Measurements from ENCODE around the gene SHC4.

DNA sequence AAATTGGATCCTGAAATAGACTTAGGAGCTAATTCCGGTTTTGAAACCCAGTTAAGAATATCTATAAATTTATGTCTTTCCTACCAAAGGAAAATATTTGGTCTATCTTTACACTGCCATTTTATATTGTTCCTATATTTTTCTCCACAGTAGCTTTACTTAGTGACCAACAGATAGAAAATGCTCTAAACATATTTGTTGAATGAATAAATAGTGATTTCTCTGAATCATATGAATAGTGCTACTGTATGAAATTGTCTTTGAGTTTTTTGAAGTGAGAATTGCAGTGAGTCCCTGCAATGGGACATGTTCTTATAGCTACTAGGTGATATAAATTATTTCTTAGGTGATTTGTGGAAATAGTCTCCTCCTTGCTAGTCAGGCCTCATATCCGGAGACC is 104.3 kb downstream of the SHC4 start:
- TF ChIP-seq POLR2A (IDR thresholded peaks at IDR 0.05; ENCODE audit: extremely low read depth, insufficient read length): no peak
- TF ChIP-seq, protein P1, sequence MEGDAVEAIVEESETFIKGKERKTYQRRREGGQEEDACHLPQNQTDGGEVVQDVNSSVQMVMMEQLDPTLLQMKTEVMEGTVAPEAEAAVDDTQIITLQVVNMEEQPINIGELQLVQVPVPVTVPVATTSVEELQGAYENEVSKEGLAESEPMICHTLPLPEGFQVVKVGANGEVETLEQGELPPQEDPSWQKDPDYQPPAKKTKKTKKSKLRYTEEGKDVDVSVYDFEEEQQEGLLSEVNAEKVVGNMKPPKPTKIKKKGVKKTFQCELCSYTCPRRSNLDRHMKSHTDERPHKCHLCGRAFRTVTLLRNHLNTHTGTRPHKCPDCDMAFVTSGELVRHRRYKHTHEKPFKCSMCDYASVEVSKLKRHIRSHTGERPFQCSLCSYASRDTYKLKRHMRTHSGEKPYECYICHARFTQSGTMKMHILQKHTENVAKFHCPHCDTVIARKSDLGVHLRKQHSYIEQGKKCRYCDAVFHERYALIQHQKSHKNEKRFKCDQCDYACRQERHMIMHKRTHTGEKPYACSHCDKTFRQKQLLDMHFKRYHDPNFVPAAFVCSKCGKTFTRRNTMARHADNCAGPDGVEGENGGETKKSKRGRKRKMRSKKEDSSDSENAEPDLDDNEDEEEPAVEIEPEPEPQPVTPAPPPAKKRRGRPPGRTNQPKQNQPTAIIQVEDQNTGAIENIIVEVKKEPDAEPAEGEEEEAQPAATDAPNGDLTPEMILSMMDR (IDR thresholded peaks at IDR 0.05; ENCODE audit: low read depth, low read length): no peak
- TF ChIP-seq MYC (IDR thresholded peaks at IDR 0.05; ENCODE audit: low read depth, low read length): no peak
